HS-5 (cell line): Measurements from ENCODE around the gene KY.

Experiments
- DNase-seq: peaks from one replicate; pipeline ENCODE4 v3.0.0-alpha.2; 2012; ENCODE audit warnings: low read depth

The KY gene

DNA sequence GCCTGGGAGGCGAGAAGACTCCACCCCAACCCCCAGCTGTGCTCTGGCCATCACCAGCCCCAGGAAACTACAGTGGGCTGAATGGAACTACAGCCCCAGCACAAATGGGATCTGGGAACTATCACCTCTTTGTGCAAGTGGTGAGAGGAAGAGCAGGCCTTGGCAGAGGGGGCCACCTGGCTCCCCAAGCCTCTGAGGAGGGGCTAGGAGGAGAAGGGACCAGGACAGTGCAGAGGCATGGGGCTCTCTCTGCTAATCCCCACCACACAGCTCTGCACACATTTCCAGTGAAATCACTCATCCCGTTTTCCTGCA is 31.6 kb downstream of the KY start:
- no peak for DNase-seq

GRCh38 chr3:134618478-134619300 is 32.1 kb downstream of the KY start:
- no peak for DNase-seq

DNA sequence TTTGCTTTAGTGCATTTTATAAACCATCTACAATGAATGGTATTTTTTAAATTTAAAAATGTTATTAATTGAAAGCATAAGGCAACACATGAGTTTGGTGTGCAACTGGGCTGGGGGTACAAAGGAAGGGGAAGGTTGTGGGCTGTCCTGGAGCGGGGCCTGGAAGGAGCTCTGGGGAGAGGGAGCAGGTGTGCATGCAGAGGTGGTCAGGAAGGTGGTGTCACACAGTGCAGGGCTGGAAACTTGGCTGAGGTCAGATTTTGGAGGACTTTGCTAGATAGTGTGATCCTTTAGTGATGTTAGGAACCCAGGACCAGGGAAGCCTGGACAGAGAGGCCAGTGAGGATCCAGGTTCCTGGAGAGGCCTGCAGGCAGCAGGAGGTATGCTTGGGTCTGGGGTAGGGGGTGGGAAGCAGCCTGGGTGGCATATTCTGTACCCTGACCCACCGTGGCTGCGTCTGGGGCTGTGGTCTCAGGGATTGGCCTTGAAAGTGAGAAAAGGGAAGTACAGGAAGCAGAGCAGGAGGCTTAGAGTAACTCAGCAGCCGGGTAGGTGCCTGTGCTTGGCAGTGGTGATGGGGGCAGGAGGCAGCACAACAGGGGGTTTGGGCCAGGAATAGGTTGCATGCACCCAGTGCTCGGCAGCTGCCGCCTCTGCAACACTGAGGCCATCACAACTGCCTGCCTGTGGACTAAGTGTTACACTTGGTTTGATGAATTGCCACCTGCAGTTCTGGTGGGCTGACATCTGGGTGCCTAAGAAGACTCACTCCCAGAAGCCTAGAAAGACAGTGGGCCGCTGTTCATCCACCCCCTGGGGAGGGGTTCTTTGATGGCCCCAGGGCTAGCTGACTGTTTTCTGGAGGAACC is 33.0 kb downstream of the KY start:
- no peak for DNase-seq

DNA sequence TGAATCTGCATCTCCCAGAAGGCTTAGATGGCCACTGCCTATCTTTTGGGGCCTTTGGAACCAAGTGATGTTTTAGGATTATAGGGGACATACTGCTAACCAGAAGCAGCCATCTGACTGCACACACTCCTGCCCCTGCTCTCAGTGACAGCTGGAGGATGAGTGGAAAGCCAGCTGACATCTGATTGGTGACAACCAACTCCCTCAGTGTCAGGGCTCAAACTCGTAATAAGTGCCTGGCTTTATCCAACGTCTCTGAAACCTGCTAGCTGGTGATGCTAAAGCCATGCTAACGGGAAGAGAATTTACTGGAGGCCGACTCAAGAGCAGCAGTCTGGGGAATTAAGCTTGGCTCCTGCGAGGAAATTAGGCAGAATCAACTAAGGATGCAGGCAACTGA is 35.1 kb downstream of the KY start:
- DNase-seq = no peak

DNA sequence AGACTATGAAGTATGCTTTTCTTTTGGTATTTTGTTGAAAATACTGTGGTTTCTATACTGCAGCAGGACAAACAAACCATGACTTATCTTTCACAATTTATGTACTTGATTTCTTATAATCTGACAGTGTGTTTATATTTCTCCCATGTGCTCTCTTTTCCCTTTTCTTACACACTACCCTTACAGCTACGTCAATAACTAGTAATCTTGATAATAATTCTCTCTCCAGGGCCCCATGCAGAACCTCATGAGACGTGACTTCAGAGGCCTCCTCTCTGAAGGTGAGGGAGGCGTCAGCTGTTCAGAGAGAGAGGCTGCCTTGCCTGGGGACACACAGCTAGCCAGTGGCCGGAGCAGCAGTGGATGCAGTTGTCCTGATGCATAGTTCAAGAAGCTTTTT is 35.9 kb downstream of the KY start:
- no peak for DNase-seq

- no peak for DNase-seq
These were observed 37.8 kb downstream of the KY start for GRCh38 chr3:134613006-134613520.

DNA sequence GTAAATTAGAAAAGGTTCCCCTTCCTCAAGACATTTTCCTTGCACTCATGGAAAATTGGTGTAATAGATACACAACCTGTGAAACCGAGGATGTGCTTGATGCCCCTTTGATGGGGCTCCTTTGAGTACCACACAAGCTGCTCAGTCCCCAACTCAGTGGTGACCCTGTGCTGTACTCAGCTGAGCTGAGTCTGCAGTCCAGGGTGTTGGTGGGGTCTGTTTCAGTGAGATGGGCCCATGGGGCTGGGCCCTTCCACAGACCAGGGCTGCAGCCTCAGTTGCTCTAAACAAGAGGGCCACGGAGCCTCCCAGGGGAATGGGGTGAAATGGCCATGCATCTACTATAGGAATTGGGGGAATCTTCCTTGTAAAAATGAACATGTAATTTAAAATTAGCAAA is 39.3 kb downstream of the KY start:
- DNase-seq = no peak

GRCh38 chr3:134610432-134611385 is 40.1 kb downstream of the KY start:
- no peak for DNase-seq

DNA sequence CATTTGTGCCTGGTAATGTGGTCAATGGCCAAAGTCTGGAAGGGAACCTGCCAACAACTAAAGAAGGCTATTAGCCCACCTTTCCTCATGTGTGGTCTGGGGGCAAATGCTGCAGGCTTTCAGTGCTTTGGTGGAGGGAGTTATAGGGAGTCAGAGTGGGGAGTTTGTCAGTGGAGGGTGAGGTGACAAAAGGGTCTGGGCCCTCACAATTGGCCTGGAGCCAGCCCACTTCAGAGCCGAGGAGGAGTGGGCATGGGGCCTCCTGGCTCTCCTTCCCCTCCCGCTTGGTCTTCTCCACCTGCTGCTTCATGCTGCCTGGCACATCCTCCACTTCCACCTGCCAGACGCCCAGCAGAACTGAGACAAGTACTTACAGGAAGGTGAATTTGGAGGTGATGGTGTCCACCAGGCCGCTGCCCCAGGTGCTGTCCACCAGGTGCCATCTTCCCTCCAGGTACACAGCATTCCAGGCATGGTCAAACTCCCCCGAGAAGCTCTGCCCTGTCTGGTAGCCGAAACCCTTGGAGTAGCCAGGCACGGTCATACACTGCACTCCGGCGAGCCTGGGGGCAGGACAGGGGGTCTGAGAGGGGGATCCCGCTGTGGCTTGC is 40.9 kb downstream of the KY start:
- DNase-seq = no peak

- no peak for DNase-seq
These were observed 41.9 kb downstream of the KY start for GRCh38 chr3:134608771-134609435.

DNA sequence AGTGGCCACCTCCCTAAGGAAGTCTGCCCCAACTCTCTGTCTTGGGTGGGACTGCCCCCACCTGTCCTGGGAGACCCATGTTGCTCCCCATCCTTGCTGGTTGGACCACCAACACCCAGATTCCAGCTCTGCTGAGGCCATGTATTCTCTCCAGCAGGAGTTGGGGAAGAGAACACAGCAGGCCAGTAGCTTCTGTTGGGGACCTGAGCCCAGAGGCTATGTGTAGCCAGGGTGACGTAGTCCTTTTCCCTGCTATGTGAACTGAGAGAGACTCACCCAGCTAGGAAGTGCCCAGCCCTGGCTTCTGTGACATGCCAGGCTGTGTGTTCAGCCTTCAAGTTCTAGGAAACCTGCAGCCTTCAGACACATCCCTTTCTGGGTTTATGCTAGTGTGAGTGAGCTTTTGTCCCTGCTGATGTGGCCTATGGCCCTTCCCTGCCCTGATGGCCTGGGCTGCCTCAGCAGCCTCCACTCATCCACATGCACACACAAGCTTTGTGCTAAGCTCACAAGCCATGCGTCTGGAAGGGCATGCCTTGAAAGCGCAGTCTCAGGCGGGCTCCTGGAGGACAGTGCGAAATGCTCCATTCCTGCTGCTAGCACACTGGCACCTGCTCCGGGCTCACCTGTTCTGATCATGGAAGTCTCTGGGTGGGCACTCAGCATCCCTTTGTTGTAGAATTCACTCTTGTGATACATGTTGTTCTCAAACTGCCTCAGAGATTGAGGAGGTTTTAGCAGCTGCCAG is 42.6 kb downstream of the KY start:
- no peak for DNase-seq

DNA sequence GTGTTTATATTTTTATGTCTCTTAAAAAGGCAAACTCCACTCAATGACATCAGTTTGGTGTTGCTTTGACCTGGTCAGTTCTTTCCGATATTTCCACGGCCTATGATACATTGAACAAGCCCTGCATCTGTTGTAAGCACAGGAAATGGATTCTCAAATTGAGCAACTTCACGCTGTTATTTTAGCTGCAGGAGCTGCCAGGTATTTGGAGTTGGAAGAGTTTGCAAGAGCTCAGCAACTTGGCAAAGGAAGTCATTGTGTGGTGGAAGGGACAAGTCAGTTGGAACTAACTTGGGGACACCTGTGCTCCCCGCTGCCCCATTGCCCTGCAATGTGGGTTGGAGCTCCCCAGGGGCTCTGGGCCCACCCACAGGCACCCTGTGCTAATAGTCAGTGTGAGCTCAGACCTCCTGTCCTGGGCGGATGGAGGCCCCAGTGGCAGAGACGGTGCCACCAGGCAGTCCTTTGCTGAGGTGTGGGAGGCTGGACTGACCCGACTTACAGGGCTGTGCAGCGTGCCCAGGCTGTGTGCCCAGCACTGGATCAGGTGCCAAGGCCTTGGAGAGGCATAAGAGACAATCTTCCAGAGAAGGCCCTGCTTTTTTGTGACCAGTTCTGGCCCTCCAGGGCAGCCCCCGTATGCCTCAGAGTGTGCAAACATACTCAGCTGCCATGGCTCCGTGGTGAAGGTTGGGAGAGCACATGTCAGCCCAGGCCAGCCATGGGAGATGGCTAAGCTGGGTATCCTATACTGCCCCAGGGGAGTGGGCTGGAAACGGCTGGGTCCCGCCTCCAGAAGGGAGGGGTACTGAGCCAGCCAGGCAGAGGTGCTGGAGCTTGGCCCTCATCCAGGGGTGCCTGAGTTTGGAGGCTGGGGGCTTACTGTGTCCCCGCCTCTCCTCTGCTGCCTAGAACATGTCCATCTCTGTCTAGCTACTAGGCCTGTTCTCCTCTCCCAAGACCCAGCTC is 43.5 kb downstream of the KY start:
- no peak for DNase-seq

DNA sequence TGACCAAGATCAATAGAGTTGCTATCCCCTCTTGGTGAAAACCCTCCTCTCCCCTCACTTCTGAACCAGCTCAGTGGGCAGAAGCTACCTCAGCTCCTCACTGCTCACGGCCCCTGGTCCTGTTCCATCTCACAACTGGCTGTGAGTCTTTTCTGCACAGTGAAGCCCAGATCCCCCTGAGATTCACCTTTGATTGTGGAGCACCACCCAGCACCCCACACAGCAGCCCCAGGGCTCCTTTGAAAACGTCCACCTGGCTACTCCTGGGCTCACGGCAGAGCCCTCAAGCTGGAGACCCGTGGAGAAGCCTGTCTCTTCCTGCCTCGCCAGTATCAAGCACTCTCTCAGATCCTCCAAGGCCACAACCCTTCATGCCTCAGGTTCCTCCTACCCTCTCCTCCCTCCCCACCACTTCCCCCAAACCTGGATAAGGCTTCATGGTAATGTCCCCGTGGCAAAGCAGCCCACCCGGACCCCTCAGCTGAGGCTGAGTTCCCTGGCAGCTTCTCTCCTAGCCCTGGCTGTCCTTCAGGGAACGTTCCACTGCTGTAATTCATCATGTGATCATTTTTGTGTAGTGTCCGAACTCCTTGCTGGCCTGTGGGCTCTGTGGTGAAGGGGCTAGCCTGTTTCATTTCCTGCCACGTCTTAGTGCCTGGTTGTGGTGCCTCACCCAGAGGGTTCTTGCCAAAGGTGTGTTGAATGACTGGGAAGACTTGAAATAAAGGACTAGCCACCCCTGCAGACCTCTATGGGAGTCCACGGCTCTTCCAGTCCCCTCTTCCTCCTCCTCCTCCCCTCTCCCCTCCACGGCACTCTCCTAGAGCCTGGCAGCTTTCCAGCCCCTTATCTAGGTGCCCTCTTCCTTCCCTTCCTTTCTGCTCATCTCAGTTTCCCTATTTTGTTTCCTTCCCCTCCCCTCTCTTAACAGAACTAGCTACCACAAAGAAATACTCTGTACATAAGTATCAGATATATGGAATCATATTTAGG is 44.5 kb downstream of the KY start:
- DNase-seq = no peak

DNA sequence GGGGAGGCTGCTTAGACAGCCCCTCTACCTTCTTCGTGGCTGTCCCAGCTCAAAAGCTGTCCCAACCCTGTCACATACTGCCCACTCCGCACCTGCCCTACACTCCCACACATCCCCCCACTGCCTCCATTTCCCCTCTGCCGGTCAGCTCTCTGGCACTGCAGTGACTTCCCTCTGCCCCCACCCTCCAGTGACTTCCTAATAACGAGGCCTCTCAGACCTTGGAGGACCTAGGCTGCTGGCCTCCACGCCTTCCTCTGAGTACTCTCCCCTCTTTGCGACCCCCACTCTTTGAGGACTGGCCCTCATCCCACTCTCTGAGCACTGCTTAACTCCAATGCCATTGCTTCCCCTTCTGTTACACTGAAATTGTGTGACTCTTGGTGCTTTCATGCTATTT is 45.3 kb downstream of the KY start:
- no peak for DNase-seq

DNA sequence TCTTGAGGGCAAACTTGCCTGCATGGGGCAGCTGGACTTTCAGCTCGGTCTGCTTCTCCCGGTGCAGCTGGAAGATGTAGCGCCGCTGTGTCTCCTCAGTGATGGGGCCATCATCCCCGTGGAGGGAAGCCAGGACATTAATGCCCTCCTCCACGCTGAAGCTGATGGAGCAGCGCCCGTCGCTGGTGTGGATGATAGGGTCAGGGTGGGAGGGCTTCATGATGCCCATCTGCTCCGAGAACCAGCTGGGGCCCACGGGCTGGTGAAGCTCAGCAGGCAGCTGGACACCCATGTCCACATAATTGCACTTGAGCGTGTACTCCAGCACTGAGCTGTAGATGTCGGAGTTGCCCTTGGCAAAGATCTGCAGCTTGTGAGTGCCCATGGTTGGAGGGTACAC is 46.9 kb downstream of the KY start:
- DNase-seq = no peak

- DNase-seq = no peak
These were observed 47.3 kb downstream of the KY start for GRCh38 chr3:134603480-134603879.

- DNase-seq = no peak
These were observed 48.4 kb downstream of the KY start for GRCh38 chr3:134602440-134602814.
